Loucy (cell line): Measurements from ENCODE around the gene CHRNA3.

Experiments
- H2AFZ ChIP-seq: fragments of 200-600 bp; sonication (generic); 2 replicates; pipeline ENCODE4 v1.6.0; 2016; ENCODE audit warnings: antibody characterized with exemption, mild to moderate bottlenecking, low read length, moderate library complexity
- H3F3A ChIP-seq: fragments of 200-600 bp; 2 replicates; pipeline ENCODE4 v1.6.0; 2016; ENCODE audit warnings: antibody characterized with exemption, low read depth, mild to moderate bottlenecking
- H3K27me3 ChIP-seq: fragments of 200-600 bp; sonication (generic); 2 replicates; pipeline ENCODE4 v1.6.1; 2014; ENCODE audit warnings: low read length, mild to moderate bottlenecking; ENCODE audit not compliant: insufficient read depth, poor library complexity, severe bottlenecking
- H3K36me3 ChIP-seq: fragments of 200-600 bp; sonication (generic); 2 replicates; pipeline ENCODE4 v1.6.1; 2016; ENCODE audit warnings: low read length; ENCODE audit not compliant: insufficient read depth
- H3K4me1 ChIP-seq: fragments of 200-600 bp; sonication (generic); 2 replicates; pipeline ENCODE4 v1.5.1; 2014; ENCODE audit warnings: low read length, mild to moderate bottlenecking; ENCODE audit not compliant: insufficient read depth, poor library complexity, severe bottlenecking
- H3K4me2 ChIP-seq: fragments of 200-600 bp; sonication (generic); 2 replicates; pipeline ENCODE4 v1.6.0; 2014; ENCODE audit warnings: antibody characterized with exemption, low read length, low read depth, mild to moderate bottlenecking; ENCODE audit not compliant: poor library complexity, severe bottlenecking
- H3K4me3 ChIP-seq: fragments of 200-600 bp; sonication (generic); 2 replicates; pipeline ENCODE4 v1.5.1; 2014; ENCODE audit warnings: low read length, mild to moderate bottlenecking, mixed read lengths; ENCODE audit not compliant: poor library complexity, severe bottlenecking
- H3K79me2 ChIP-seq: fragments of 200-600 bp; sonication (generic); 2 replicates; pipeline ENCODE4 v1.6.1; 2014; ENCODE audit warnings: low read length; ENCODE audit not compliant: insufficient read depth
- H3K9ac ChIP-seq: fragments of 200-600 bp; sonication (generic); 2 replicates; pipeline ENCODE4 v1.6.0; 2014; ENCODE audit warnings: mild to moderate bottlenecking, low read depth, low read length, moderate library complexity; ENCODE audit not compliant: poor library complexity, severe bottlenecking
- H3K9me2 ChIP-seq: fragments of 200-600 bp; sonication (generic); replicated peaks from 2 replicates; pipeline ENCODE4 v1.6.1; 2016; ENCODE audit warnings: low read depth, low read length, mixed read lengths
- H3K9me3 ChIP-seq: fragments of 200-600 bp; sonication (generic); 2 replicates; pipeline ENCODE4 v1.6.1; 2014; ENCODE audit warnings: mild to moderate bottlenecking, antibody characterized with exemption, low read length, low read depth; ENCODE audit not compliant: insufficient read depth
- H4K20me1 ChIP-seq: fragments of 200-600 bp; sonication (generic); 2 replicates; pipeline ENCODE4 v1.6.0; 2014; ENCODE audit warnings: antibody characterized with exemption, low read length, mild to moderate bottlenecking; ENCODE audit not compliant: insufficient read depth, poor library complexity, severe bottlenecking
- EZH2phosphoT487 ChIP-seq: fragments of 200-600 bp; IDR thresholded peaks from 2 replicates; pipeline ENCODE4 v1.6.1; 2018; ENCODE audit warnings: antibody characterized with exemption, mild to moderate bottlenecking, moderate library complexity, borderline replicate concordance
- TF ChIP-seq, protein P1 (sequence below): fragments of 200-600 bp; sonication (generic); conservative IDR thresholded peaks from 2 replicates; pipeline ENCODE4 v1.5.1; 2014; ENCODE audit warnings: mild to moderate bottlenecking, antibody characterized with exemption, low read length

The CHRNA3 gene

DNA sequence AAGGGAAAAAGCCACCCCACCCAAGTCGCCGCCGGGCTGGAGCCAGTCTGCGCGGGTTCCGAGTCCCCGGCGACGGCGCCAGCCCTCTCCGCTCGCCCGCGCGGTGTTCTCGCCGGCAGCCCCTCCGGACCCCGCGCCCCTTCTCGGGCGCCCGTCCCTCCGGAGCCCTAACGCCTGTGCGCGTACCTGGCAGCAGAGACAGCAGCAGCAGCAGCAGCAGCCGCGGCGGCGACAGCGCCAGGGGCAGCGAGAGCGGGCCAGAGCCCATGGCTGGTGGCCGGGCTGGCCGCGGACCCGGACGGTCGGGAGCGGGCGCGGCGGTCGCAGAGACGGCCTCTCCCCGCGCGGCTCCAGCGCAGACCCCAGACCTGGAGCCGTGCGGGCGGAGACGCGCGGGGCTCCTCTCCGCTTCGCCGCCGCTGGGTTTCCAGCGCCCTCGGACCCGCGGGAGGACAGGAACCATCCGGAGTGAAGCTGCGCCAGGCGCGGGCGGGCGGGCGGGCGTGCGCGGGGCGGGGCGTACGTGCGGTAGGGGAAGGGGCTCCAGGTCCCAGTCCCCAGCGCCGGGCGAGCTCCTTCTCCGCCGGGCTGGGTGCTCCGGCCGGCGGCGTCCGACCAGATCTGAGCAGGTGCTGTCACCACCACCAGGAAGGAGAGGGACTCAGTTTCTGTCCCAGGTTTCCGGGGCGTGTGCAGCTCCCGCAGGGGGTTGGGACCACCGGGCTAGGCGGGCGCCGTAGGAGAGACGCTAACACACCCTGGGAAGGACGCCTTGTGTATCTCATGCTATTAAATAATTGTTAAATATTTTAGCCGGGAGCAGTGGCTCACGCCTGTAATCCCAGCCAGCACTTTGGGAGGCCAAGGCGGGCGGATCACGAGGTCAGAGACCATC, at the start of gene CHRNA3:
Gene CHRNA3 (minus strand): TSS at position 470 of the 895 bp plus-strand sequence. CDS start 202 bp downstream, at position 268.
- Histone ChIP-seq H3K27me3 (peaks cover 26% of the 10 kb centered on the region), H3K9ac (no peak within 1 kb of the TSS), H3K9me2 (no peaks in the 10 kb centered on the region), H3F3A (no peaks in the 10 kb centered on the region), H2AFZ (peak within 1 kb of the TSS; percentile 74), H3K9me3 (no peaks in the 10 kb centered on the region), H3K36me3 (no peaks in the 10 kb centered on the region), H3K4me3 (peak within 1 kb of the TSS; percentile 58), H3K79me2 (no peaks in the 10 kb centered on the region), H3K4me1 (peaks cover 9% of the 10 kb centered on the region), H3K4me2 (peak within 1 kb of the TSS; percentile 68), H4K20me1 (no peaks in the 10 kb centered on the region)
- TF ChIP-seq, protein P1, sequence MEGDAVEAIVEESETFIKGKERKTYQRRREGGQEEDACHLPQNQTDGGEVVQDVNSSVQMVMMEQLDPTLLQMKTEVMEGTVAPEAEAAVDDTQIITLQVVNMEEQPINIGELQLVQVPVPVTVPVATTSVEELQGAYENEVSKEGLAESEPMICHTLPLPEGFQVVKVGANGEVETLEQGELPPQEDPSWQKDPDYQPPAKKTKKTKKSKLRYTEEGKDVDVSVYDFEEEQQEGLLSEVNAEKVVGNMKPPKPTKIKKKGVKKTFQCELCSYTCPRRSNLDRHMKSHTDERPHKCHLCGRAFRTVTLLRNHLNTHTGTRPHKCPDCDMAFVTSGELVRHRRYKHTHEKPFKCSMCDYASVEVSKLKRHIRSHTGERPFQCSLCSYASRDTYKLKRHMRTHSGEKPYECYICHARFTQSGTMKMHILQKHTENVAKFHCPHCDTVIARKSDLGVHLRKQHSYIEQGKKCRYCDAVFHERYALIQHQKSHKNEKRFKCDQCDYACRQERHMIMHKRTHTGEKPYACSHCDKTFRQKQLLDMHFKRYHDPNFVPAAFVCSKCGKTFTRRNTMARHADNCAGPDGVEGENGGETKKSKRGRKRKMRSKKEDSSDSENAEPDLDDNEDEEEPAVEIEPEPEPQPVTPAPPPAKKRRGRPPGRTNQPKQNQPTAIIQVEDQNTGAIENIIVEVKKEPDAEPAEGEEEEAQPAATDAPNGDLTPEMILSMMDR = no peak
- no peak for TF ChIP-seq EZH2phosphoT487

DNA sequence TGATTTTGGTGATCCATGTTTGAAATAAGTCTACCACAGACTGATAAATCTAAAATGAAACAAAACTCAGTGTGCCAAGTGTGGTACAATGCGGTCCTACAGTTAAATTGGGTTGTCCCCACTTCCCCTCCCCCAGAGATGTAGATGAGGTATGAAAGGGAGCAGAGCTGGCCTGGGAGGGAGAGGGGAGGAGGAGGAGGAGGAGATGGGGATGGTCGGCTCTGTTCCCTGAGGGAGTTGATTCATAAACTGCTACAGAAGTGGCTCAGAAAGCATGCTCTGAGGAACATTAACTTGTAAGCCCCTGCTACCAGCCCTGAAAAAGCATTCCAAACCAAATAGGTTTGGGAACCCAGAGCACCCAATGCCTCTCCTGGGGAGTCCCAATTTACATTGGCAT, 48.2 kb upstream of the CHRNA3 start:
- TF ChIP-seq, protein P1 = no peak
- TF ChIP-seq EZH2phosphoT487 = no peak
- Histone ChIP-seq H4K20me1 (no peaks in the 10 kb centered on the region), H3K9ac (no peak overlapping the region)

DNA sequence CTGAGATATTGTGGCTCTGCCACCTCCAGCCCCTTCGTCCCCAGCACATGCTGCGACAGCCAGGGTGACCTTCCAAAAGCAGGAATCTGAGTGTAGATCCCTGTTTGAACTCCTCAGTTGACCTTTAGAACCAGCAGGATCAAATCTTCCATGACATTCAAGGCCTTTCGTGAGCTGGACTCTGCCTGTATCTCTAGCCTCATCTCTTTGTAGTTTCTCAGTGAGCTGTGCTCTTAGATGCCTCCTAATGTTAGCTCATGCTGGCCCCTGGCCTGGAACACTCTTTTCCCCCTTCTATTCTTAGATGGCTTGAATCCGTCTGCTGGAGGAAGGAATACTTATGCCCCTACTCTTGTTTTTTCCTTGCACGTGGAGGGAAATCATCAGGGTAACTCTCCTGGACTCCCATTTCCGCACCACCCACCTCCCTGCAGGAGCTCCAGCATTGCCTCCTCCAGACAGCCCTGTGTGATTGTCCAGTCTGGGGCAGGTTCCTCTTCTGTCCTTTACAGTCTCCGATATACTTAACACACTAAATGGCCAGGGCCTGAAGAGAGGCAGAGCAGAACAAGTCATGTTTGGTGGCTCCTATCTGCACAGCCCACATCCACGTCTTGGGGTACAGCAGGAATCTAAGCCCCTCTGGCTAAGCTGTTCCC, 46.9 kb upstream of the CHRNA3 start:
- Histone ChIP-seq H3K9me2 (no peaks in the 10 kb centered on the region), H2AFZ (no peak overlapping the region), H3K4me3 (no peak overlapping the region), H3K36me3 (no peaks in the 10 kb centered on the region), H4K20me1 (no peaks in the 10 kb centered on the region), H3K27me3 (no peaks in the 10 kb centered on the region), H3K4me2 (no peak overlapping the region), H3K79me2 (no peaks in the 10 kb centered on the region), H3F3A (no peaks in the 10 kb centered on the region), H3K9ac (no peak overlapping the region), H3K4me1 (no peaks in the 10 kb centered on the region), H3K9me3 (no peaks in the 10 kb centered on the region)
- TF ChIP-seq, protein P1 = no peak
- no peak for TF ChIP-seq EZH2phosphoT487

More for the DNA sequence above, 48.2 kb upstream of the CHRNA3 start:
- no peak overlapping the region for H3K4me3 ChIP-seq
- H2AFZ ChIP-seq = no peak overlapping the region
- no peaks in the 10 kb centered on the region for H3K9me3 ChIP-seq
- no peaks in the 10 kb centered on the region for H3K36me3 ChIP-seq
- no peaks in the 10 kb centered on the region for H3K4me1 ChIP-seq
- no peaks in the 10 kb centered on the region for H3K27me3 ChIP-seq
- no peak overlapping the region for H3K4me2 ChIP-seq
- no peaks in the 10 kb centered on the region for H3K79me2 ChIP-seq
- H3F3A ChIP-seq = no peaks in the 10 kb centered on the region
- H3K9me2 ChIP-seq = no peaks in the 10 kb centered on the region
